Measurements from ENCODE around the gene LSM10.

DNA sequence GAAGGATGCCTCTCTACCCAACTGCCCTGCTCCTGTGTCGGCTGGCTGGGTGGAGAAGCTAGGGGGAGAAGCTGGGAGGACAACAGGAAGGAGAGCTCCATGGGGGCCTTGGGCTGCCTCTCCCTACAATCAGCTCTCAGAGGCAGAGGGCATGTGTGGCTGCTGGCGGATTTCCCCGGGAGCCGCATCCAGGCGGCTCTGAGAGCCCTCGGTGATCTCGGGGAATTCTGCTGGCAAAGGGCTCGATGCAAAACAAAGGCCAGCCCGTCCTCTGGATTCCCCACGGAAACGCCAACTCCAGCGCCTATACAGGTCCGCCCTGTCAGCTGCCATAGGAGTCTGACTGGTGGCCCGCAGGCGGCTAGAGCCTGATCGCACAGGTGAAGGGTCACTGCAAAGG is 47.9 kb downstream of the LSM10 start:
- TF ChIP-seq, protein P1, sequence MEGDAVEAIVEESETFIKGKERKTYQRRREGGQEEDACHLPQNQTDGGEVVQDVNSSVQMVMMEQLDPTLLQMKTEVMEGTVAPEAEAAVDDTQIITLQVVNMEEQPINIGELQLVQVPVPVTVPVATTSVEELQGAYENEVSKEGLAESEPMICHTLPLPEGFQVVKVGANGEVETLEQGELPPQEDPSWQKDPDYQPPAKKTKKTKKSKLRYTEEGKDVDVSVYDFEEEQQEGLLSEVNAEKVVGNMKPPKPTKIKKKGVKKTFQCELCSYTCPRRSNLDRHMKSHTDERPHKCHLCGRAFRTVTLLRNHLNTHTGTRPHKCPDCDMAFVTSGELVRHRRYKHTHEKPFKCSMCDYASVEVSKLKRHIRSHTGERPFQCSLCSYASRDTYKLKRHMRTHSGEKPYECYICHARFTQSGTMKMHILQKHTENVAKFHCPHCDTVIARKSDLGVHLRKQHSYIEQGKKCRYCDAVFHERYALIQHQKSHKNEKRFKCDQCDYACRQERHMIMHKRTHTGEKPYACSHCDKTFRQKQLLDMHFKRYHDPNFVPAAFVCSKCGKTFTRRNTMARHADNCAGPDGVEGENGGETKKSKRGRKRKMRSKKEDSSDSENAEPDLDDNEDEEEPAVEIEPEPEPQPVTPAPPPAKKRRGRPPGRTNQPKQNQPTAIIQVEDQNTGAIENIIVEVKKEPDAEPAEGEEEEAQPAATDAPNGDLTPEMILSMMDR (conservative IDR thresholded peaks at IDR 0.05; ENCODE audit: low read length), result no peak
- TF ChIP-seq EZH2phosphoT487 (IDR thresholded peaks at IDR 0.05; ENCODE audit: borderline replicate concordance), result no peak

Data from Loucy (cell line).